Left ventricle myocardium inferior (tissue), 1 donor: ENCODE data around the gene WDR54. TPM values are rescaled to one million over a fixed set of nuclear protein-coding genes. Genes with fewer than 3 reads are reported as not detected.

Source experiments
- DNase-seq: peaks from one replicate; pipeline ENCODE4 v3.0.0-alpha.2; 2020
- H3K27ac ChIP-seq: fragments of 200-600 bp; replicated peaks from 2 replicates; pipeline ENCODE4 v1.8.0; 2021
- H3K27me3 ChIP-seq: fragments of 200-600 bp; 2 replicates; pipeline ENCODE4 v1.8.0; 2021; ENCODE audit warnings: low read depth
- H3K36me3 ChIP-seq: fragments of 200-600 bp; 2 replicates; pipeline ENCODE4 v1.8.0; 2021
- H3K4me1 ChIP-seq: fragments of 200-600 bp; 2 replicates; pipeline ENCODE4 v1.8.0; 2021
- H3K4me3 ChIP-seq: fragments of 200-600 bp; 2 replicates; pipeline ENCODE4 v1.8.0; 2021; ENCODE audit warnings: mild to moderate bottlenecking, moderate library complexity
- H3K9me3 ChIP-seq: fragments of 200-600 bp; replicated peaks from 2 replicates; pipeline ENCODE4 v1.8.0; 2021
- intact Hi-C: fragments of 100-400 bp; cut with micrococcal nuclease; formaldehyde crosslinking; loops from one replicate; pipeline ENCODE4 v1.11.0; 2022
- total RNA-seq: library from RNA; stranded (reverse); fragmentation: NEBNext Ultra II Directional; extraction: Animal tissue kit (Norgen Biotek cat#: 25700); gene quantifications from one replicate; pipeline ENCODE4 v1.2.1, GENCODE V29; 2021
- TF ChIP-seq, protein P1 (sequence below): fragments of 200-600 bp; IDR thresholded peaks from 2 replicates; pipeline ENCODE4 v1.8.0; 2021; ENCODE audit warnings: antibody characterized with exemption, mild to moderate bottlenecking, borderline replicate concordance
- donor health status: DM: no; HTN: yes; CAD: no; lungs with severe emphysema.

The WDR54 gene
- total RNA-seq, 1 donor from 2014 or later, result 2.9 TPM

DNA sequence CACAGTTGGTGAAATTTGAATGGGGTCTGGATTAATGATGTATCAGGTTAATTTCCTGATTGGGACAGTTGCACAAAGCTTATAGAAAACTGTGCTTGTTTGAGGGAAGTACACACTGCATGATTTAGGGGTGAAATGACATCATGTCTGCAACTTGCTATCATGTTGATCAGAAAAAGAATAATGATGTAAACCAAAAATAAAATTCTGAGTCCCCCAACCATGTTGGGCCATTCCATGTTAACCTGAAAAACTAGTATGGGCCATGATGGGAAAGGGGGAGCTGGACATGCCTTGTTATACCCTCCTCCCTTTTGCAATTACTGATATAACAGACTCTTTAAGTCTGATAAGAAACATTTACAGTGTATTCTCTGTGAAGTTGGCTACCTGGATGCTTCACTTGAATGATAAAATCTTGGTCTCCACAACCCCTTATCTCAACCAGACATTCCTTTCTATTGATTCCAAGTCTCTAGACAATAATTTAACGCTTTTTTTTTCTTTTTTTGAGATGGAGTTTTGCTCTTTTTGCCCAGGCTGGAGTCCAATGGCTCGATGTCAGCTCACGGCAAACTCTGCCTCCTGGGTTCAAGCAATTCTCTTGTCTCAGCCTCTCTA is 29.1 kb downstream of the WDR54 start:
- Histone ChIP-seq H3K4me1 (peaks cover 12% of the 10 kb centered on the region), H3K36me3 (no peaks in the 10 kb centered on the region), H3K27me3 (peaks cover 5% of the 10 kb centered on the region), H3K27ac (no peak overlapping the region), H3K4me3 (no peak overlapping the region), H3K9me3 (no peaks in the 10 kb centered on the region)
- intact Hi-C loops, result no loop called here
- DNase-seq, result no peak
- TF ChIP-seq, protein P1, sequence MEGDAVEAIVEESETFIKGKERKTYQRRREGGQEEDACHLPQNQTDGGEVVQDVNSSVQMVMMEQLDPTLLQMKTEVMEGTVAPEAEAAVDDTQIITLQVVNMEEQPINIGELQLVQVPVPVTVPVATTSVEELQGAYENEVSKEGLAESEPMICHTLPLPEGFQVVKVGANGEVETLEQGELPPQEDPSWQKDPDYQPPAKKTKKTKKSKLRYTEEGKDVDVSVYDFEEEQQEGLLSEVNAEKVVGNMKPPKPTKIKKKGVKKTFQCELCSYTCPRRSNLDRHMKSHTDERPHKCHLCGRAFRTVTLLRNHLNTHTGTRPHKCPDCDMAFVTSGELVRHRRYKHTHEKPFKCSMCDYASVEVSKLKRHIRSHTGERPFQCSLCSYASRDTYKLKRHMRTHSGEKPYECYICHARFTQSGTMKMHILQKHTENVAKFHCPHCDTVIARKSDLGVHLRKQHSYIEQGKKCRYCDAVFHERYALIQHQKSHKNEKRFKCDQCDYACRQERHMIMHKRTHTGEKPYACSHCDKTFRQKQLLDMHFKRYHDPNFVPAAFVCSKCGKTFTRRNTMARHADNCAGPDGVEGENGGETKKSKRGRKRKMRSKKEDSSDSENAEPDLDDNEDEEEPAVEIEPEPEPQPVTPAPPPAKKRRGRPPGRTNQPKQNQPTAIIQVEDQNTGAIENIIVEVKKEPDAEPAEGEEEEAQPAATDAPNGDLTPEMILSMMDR, result no peak

DNA sequence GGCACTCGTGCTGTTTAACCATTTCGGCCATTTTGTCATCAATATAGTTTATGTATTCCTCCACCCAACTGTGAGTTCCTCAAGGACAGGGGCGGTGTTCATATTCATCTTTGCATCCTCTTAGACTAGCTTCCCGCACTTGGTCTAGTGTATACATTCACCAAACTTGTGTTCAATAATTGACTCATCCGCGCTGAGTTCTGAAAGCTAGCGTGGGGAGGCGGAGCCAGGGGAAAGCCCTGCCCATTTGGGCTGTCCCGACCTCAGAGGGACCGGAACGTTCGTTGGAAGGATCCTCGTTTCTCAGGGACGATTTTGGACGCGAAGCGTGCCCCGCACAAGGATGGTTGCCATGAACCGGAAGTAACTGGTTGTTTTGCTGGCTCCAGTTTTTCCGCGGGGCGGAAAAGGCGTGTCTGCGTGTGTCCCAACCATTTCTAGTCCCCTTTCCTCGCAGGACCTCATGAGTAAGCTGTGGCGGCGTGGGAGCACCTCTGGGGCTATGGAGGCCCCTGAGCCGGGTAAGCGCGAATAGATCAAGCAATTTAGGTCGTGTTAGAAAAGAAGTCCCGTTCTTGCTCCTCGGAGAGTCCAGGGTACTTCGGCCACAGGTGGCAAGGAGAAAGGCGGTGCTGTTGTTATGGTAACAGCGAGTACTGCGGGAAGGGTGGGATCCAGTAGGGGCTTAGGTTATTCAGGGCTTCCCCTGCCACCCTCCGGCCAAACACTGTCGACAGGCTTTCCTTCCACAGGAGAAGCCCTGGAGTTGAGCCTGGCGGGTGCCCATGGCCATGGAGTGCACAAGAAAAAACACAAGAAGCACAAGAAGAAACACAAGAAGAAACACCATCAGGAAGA is 33.4 kb downstream of the WDR54 start, which contains the start of gene INO80B:
TSS of gene INO80B (plus strand) at position 434 of the 858 bp plus-strand sequence. CDS start at position 464, 30 bp downstream.
- peak within 1 kb of the TSS; percentile 85 for H3K27ac ChIP-seq
- intact Hi-C loops, result no loop called here
- TF ChIP-seq, protein P1, result no peak

DNA sequence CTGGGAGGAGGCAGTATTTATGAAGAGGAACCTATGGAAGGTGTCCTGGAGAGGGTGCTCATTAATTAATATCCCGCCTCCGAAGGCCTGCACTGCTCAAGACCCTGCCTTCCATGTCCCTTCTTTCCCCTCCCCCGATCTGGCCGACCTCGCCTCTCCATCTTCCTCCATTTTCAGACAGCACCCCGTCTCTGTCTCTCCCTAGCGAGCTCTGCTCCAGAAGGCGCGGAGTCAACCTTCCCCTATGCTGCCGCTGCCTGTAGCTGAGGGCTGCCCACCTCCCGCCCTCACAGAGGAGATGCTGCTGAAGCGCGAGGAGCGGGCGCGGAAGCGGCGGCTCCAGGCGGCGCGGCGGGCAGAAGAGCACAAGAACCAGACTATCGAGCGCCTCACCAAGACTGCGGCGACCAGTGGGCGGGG is 35.6 kb downstream of the WDR54 start:
- intact Hi-C loops, result no loop called here

More for the DNA sequence above, 33.4 kb downstream of the WDR54 start, which contains the start of gene INO80B:
- DNase-seq, result peak; percentile 94
- H3K36me3 ChIP-seq, result no peaks in the 10 kb centered on the region
- no peaks in the 10 kb centered on the region for H3K9me3 ChIP-seq
- H3K4me1 ChIP-seq, result peaks cover 45% of the 10 kb centered on the region
- peak within 1 kb of the TSS; percentile 89 for H3K4me3 ChIP-seq
- H3K27me3 ChIP-seq, result peaks cover 4% of the 10 kb centered on the region

DNA sequence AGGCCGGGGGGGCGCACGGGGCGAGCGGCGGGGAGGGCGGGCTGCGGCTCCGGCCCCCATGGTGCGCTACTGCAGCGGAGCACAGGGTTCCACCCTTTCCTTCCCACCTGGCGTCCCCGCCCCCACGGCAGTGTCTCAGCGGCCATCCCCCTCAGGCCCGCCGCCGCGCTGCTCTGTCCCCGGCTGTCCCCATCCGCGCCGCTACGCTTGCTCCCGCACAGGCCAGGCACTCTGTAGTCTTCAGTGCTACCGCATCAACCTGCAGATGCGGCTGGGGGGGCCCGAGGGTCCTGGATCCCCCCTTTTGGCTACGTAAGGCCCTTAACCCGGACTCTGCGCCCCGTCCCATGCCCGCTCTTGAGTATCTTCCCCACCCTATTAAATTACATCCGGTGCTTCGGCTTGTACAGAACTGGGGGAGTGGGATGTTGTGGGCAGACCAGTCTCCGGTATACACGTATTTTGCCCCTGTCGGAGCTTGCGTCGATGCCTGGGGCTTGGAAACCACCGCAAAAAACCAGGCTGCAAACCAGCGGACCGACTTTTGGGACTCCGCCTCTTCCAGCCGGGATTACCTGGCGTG is 36.1 kb downstream of the WDR54 start:
- Histone ChIP-seq H3K4me3 (peak overlapping the region; percentile 87), H3K4me1 (peaks cover 45% of the 10 kb centered on the region), H3K27ac (peak overlapping the region; percentile 98), H3K27me3 (no peaks in the 10 kb centered on the region), H3K9me3 (no peaks in the 10 kb centered on the region), H3K36me3 (peaks cover 16% of the 10 kb centered on the region)
- TF ChIP-seq, protein P1, result no peak
- intact Hi-C loops, result no loop called here
- peak; percentile 67 for DNase-seq

More for the DNA sequence above, 35.6 kb downstream of the WDR54 start:
- Histone ChIP-seq H3K4me1 (peaks cover 45% of the 10 kb centered on the region), H3K9me3 (no peaks in the 10 kb centered on the region), H3K27me3 (no peaks in the 10 kb centered on the region), H3K4me3 (peak overlapping the region; percentile 87), H3K27ac (peak overlapping the region; percentile 98), H3K36me3 (peaks cover 11% of the 10 kb centered on the region)
- TF ChIP-seq, protein P1, result no peak
- DNase-seq, result no peak

DNA sequence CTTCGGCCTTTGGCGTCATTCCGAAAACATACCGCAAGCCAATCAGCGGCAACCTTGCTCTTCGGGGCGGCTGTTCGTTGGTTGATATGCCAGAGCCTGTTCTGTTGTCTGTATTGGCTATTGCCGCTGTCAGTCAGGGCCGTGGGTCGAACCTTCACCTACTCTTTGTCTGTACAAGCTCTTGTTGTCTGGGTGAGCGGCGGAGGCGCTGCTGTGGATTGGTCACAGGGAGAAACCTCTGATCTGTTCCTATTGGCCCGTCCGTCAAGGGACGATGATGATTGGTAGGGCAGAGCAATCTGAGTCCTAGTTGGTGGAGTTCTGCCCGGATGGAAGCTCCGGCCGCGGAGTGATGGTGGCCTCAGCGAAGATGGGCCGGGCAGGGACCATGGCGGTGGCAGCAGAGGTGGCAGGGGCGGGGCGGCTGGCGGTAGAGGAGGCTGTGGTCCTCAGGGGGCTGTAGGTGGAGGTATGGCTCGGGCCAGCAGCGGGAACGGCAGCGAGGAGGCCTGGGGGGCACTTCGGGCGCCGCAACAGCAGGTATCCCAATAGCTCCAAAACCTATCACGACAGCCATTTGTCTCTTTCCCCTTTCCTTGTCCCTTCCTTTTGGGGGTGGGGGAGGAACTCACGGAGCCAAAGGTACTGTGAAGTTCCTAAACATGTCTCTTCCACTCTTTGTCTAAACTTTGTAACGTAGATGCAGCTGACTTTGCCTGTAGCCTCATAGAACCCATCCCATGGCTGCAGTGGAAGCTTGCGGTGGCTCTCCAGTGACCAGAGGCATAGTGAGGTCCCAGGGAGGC is 36.8 kb downstream of the WDR54 start, which contains the start of gene WBP1:
TSS of gene WBP1 (plus strand) at position 307 of the 806 bp plus-strand sequence. CDS start at position 472, 165 bp downstream.
- Histone ChIP-seq H3K36me3 (peaks cover 21% of the 10 kb centered on the region), H3K4me1 (peaks cover 45% of the 10 kb centered on the region), H3K9me3 (no peaks in the 10 kb centered on the region), H3K27me3 (no peaks in the 10 kb centered on the region), H3K27ac (peak within 1 kb of the TSS; percentile 98), H3K4me3 (peak within 1 kb of the TSS; percentile 87)
- intact Hi-C loops, result no loop called here
- DNase-seq, result peak; percentile 100
- TF ChIP-seq, protein P1, result no peak
